SK-N-SH treated with all-trans-retinoic acid at 6 μM for 48 hours (cell line): ENCODE measurements around the gene CCDC34.
A peak's percentile ranks its signal among the peaks of the same experiment; 100 is the strongest.

Experiments used
- ATAC-seq: fragments of 200-7000 bp; cut with Tn5 transposase; 3 replicates; pipeline ENCODE4 v1.9.1; 2020; ENCODE audit warnings: mild to moderate bottlenecking, moderate library complexity
- ARNTL ChIP-seq: fragments of 450-650 bp; formaldehyde crosslinking; IDR thresholded peaks from 2 replicates; pipeline ENCODE4 v1.5.0; 2020; ENCODE audit warnings: low read depth, mild to moderate bottlenecking, moderate library complexity, borderline replicate concordance
- BACH2 ChIP-seq: fragments of 250-450 bp; sonication (Bioruptor Pico); IDR thresholded peaks from 2 replicates; pipeline ENCODE4 v1.9.0; 2021; ENCODE audit warnings: mild to moderate bottlenecking, borderline replicate concordance
- CSDC2 ChIP-seq: fragments of 250-450 bp; sonication (Bioruptor Pico); IDR thresholded peaks from 2 replicates; pipeline ENCODE4 v1.5.0; 2020; ENCODE audit warnings: mild to moderate bottlenecking, moderate library complexity
- ESRRG ChIP-seq: fragments of 250-450 bp; sonication (Bioruptor Pico); IDR thresholded peaks from 2 replicates; pipeline ENCODE4 v1.6.1; 2021; ENCODE audit warnings: mild to moderate bottlenecking
- GLIS3 ChIP-seq: fragments of 250-450 bp; sonication (Bioruptor Pico); IDR thresholded peaks from 2 replicates; pipeline ENCODE4 v1.5.0; 2020; ENCODE audit warnings: mild to moderate bottlenecking, moderate library complexity
- OSR1 ChIP-seq: fragments of 250-450 bp; sonication (Bioruptor Pico); IDR thresholded peaks from 2 replicates; pipeline ENCODE4 v1.8.0; 2022; ENCODE audit warnings: moderate library complexity, mild to moderate bottlenecking, inconsistent platforms
- RARB ChIP-seq: fragments of 250-450 bp; sonication (Bioruptor Pico); IDR thresholded peaks from 2 replicates; pipeline ENCODE4 v1.8.0; 2021; ENCODE audit warnings: mild to moderate bottlenecking, moderate library complexity
- SNAI2 ChIP-seq: fragments of 250-450 bp; sonication (Bioruptor Pico); IDR thresholded peaks from 2 replicates; pipeline ENCODE4 v1.5.0; 2020; ENCODE audit warnings: mild to moderate bottlenecking, moderate library complexity
- TCF4 ChIP-seq: fragments of 250-450 bp; sonication (Bioruptor Pico); IDR thresholded peaks from 2 replicates; pipeline ENCODE4 v1.8.0; 2021; ENCODE audit warnings: mild to moderate bottlenecking, moderate library complexity, borderline replicate concordance
- TOX ChIP-seq: fragments of 250-450 bp; sonication (Bioruptor Pico); IDR thresholded peaks from 2 replicates; pipeline ENCODE4 v1.8.0; 2021; ENCODE audit warnings: mild to moderate bottlenecking, moderate library complexity, borderline replicate concordance
- ZC3H10 ChIP-seq: fragments of 250-450 bp; sonication (Bioruptor Pico); IDR thresholded peaks from 2 replicates; pipeline ENCODE4 v1.5.1; 2021; ENCODE audit warnings: mild to moderate bottlenecking, moderate library complexity
- ZFP3 ChIP-seq: fragments of 250-450 bp; sonication (Bioruptor Pico); IDR thresholded peaks from 2 replicates; pipeline ENCODE4 v1.5.0; 2020; ENCODE audit warnings: mild to moderate bottlenecking, moderate library complexity
- ZFP30 ChIP-seq: fragments of 450-650 bp; formaldehyde crosslinking; IDR thresholded peaks from 2 replicates; pipeline ENCODE4 v1.5.0; 2022; ENCODE audit warnings: mild to moderate bottlenecking, moderate library complexity
- ZNF565 ChIP-seq: fragments of 450-650 bp; formaldehyde crosslinking; conservative IDR thresholded peaks from 2 replicates; pipeline ENCODE4 v1.5.0; 2020; ENCODE audit warnings: low read depth, mild to moderate bottlenecking, moderate library complexity
- ZNF70 ChIP-seq: fragments of 450-650 bp; formaldehyde crosslinking; IDR thresholded peaks from 2 replicates; pipeline ENCODE4 v1.5.0; 2020; ENCODE audit warnings: mild to moderate bottlenecking, moderate library complexity
- ZNF8 ChIP-seq: fragments of 450-650 bp; formaldehyde crosslinking; IDR thresholded peaks from 2 replicates; pipeline ENCODE4 v1.5.0; 2020; ENCODE audit warnings: mild to moderate bottlenecking, moderate library complexity
- TF ChIP-seq, protein P1 (sequence below): fragments of 250-450 bp; sonication (Bioruptor Pico); IDR thresholded peaks from 2 replicates; pipeline ENCODE4 v1.5.0; 2020; ENCODE audit warnings: mild to moderate bottlenecking, moderate library complexity
- TF ChIP-seq, protein P2 (sequence below): fragments of 250-450 bp; sonication (Bioruptor Pico); IDR thresholded peaks from 2 replicates; pipeline ENCODE4 v1.8.0; 2021; ENCODE audit warnings: low read depth, mild to moderate bottlenecking, moderate library complexity, borderline replicate concordance
- TF ChIP-seq, protein P3 (sequence below): fragments of 250-450 bp; sonication (Bioruptor Pico); IDR thresholded peaks from 2 replicates; pipeline ENCODE4 v1.5.1; 2021; ENCODE audit warnings: mild to moderate bottlenecking, moderate library complexity
- TF ChIP-seq, protein P4 (sequence below): fragments of 250-450 bp; sonication (Bioruptor Pico); IDR thresholded peaks from 2 replicates; pipeline ENCODE4 v1.5.1; 2020; ENCODE audit warnings: low read depth, mild to moderate bottlenecking, moderate library complexity
- TF ChIP-seq, protein P5 (sequence below): fragments of 250-450 bp; sonication (Bioruptor Pico); IDR thresholded peaks from 2 replicates; pipeline ENCODE4 v1.8.0; 2020; ENCODE audit warnings: mild to moderate bottlenecking, moderate library complexity, borderline replicate concordance

Gene CCDC34

DNA sequence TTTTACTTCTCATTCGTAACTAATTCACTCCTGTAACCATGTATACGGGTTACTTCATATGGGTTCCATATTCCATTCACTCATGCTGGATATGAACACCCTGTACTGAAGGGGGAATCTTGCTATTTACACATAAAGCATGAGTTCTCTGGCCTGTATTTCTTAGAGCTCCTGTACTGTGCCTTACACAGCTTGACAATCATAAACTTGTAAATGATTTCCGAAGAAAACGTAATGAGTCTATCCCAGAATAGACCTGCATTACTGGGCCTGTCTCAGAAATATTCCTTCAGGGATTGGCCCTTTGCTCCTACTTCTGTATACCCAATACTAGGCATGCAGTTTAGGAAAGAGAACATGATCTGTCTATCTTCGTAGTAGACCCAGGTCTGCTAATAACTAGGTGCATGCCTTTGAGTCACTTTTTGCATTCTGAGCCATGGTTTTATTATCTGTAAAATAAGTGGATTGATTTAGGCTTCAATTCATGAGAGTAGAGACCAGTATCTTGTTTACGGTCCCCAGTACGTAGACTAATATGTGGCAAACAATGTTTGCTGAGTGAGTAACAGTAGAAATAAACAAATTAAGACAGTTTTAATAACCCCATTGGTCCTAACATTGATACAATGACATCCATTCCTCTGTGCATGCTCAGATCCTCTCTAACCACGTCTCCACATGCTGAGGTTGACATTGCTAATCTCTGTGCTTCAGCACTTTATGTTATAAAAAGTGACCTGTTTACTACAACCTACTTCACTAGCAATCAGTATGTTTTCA, 1.2 kb downstream of the CCDC34 start:
- peak; percentile 3; the same call in 1 of the 3 replicates for ATAC-seq
- TF ChIP-seq, protein P1, sequence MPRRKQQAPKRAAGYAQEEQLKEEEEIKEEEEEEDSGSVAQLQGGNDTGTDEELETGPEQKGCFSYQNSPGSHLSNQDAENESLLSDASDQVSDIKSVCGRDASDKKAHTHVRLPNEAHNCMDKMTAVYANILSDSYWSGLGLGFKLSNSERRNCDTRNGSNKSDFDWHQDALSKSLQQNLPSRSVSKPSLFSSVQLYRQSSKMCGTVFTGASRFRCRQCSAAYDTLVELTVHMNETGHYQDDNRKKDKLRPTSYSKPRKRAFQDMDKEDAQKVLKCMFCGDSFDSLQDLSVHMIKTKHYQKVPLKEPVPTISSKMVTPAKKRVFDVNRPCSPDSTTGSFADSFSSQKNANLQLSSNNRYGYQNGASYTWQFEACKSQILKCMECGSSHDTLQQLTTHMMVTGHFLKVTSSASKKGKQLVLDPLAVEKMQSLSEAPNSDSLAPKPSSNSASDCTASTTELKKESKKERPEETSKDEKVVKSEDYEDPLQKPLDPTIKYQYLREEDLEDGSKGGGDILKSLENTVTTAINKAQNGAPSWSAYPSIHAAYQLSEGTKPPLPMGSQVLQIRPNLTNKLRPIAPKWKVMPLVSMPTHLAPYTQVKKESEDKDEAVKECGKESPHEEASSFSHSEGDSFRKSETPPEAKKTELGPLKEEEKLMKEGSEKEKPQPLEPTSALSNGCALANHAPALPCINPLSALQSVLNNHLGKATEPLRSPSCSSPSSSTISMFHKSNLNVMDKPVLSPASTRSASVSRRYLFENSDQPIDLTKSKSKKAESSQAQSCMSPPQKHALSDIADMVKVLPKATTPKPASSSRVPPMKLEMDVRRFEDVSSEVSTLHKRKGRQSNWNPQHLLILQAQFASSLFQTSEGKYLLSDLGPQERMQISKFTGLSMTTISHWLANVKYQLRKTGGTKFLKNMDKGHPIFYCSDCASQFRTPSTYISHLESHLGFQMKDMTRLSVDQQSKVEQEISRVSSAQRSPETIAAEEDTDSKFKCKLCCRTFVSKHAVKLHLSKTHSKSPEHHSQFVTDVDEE (CRISPR knock-in tag), result no peak
- TF ChIP-seq TCF4 (CRISPR knock-in tag) (no peak), ESRRG (CRISPR knock-in tag) (no peak), BACH2 (CRISPR knock-in tag) (no peak), ZNF70 (CRISPR knock-in tag) (no peak), SNAI2 (CRISPR knock-in tag) (no peak), OSR1 (CRISPR knock-in tag) (no peak), GLIS3 (CRISPR knock-in tag) (no peak), ZFP3 (CRISPR knock-in tag) (no peak), RARB (no peak), ZC3H10 (CRISPR knock-in tag) (no peak), TOX (CRISPR knock-in tag) (no peak), ARNTL (CRISPR knock-in tag) (no peak), ZNF8 (CRISPR knock-in tag) (no peak)
- TF ChIP-seq, protein P2, sequence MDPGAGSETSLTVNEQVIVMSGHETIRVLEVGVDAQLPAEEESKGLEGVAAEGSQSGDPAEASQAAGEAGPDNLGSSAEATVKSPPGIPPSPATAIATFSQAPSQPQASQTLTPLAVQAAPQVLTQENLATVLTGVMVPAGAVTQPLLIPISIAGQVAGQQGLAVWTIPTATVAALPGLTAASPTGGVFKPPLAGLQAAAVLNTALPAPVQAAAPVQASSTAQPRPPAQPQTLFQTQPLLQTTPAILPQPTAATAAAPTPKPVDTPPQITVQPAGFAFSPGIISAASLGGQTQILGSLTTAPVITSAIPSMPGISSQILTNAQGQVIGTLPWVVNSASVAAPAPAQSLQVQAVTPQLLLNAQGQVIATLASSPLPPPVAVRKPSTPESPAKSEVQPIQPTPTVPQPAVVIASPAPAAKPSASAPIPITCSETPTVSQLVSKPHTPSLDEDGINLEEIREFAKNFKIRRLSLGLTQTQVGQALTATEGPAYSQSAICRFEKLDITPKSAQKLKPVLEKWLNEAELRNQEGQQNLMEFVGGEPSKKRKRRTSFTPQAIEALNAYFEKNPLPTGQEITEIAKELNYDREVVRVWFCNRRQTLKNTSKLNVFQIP (CRISPR knock-in tag), result no peak
- TF ChIP-seq, protein P3, sequence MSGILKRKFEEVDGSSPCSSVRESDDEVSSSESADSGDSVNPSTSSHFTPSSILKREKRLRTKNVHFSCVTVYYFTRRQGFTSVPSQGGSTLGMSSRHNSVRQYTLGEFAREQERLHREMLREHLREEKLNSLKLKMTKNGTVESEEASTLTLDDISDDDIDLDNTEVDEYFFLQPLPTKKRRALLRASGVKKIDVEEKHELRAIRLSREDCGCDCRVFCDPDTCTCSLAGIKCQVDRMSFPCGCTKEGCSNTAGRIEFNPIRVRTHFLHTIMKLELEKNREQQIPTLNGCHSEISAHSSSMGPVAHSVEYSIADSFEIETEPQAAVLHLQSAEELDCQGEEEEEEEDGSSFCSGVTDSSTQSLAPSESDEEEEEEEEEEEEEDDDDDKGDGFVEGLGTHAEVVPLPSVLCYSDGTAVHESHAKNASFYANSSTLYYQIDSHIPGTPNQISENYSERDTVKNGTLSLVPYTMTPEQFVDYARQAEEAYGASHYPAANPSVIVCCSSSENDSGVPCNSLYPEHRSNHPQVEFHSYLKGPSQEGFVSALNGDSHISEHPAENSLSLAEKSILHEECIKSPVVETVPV, result no peak
- TF ChIP-seq, protein P4, sequence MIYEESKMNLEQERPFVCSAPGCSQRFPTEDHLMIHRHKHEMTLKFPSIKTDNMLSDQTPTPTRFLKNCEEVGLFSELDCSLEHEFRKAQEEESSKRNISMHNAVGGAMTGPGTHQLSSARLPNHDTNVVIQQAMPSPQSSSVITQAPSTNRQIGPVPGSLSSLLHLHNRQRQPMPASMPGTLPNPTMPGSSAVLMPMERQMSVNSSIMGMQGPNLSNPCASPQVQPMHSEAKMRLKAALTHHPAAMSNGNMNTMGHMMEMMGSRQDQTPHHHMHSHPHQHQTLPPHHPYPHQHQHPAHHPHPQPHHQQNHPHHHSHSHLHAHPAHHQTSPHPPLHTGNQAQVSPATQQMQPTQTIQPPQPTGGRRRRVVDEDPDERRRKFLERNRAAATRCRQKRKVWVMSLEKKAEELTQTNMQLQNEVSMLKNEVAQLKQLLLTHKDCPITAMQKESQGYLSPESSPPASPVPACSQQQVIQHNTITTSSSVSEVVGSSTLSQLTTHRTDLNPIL (CRISPR knock-in tag), result no peak

DNA sequence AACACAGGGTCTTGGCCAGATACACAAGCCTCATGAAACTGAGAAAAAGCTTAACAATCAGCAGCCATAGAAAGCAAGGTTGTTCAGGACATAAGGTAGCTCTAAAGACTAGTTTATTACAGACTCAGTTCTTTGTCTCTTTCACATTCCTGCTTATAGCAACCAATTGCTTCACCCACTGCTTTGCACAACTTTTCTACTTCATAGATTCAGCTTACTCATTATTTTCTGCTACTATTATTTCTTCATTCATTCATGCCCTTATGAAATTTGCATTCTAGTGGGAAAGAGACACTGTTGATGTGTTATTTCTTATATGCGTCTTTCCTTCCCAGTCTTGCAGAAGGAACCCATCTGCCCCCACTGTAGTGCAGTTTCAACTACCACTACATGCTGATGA, 4.7 kb downstream of the CCDC34 start:
- no peak for ATAC-seq
- TF ChIP-seq CSDC2 (CRISPR knock-in tag) (no peak), RARB (no peak), ZNF565 (CRISPR knock-in tag) (no peak), ZFP30 (no peak), OSR1 (CRISPR knock-in tag) (no peak), SNAI2 (CRISPR knock-in tag) (no peak), ARNTL (CRISPR knock-in tag) (no peak)
- TF ChIP-seq, protein P2 (CRISPR knock-in tag), result no peak

DNA sequence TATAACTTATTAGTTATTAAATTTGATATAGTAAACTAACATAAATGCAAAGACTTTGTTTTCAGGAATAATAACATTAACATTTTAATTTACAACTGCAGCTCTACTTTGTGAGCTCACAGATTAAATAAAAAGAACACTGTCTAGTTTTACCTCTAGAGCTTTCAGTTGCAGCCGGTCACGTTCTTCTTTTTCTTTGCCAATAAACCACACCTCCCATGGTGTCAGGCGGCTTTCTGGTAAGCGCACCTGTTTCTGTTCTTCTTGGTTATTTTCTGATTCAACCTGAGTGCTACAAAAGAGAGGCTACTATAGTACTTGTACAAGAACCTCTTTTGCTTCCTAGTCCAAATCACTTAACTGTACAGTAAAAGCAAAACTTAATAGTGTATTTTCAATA, 5.8 kb downstream of the CCDC34 start:
- ATAC-seq, result no peak
- no peak for TF ChIP-seq ZFP3 (CRISPR knock-in tag)
- TF ChIP-seq, protein P5, sequence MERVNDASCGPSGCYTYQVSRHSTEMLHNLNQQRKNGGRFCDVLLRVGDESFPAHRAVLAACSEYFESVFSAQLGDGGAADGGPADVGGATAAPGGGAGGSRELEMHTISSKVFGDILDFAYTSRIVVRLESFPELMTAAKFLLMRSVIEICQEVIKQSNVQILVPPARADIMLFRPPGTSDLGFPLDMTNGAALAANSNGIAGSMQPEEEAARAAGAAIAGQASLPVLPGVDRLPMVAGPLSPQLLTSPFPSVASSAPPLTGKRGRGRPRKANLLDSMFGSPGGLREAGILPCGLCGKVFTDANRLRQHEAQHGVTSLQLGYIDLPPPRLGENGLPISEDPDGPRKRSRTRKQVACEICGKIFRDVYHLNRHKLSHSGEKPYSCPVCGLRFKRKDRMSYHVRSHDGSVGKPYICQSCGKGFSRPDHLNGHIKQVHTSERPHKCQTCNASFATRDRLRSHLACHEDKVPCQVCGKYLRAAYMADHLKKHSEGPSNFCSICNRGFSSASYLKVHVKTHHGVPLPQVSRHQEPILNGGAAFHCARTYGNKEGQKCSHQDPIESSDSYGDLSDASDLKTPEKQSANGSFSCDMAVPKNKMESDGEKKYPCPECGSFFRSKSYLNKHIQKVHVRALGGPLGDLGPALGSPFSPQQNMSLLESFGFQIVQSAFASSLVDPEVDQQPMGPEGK (CRISPR knock-in tag), result no peak
- TF ChIP-seq, protein P3, result no peak
- TF ChIP-seq, protein P4 (CRISPR knock-in tag), result no peak
